ENCODE results near the gene ASIC4. TPM values are rescaled to one million over a fixed set of nuclear protein-coding genes. Genes with fewer than 3 reads are reported as not detected.

The ASIC4 gene
- total and polyA plus RNA-seq, 2 of the 4 experiments (the other 2 are of a cell fraction), result 0.10 TPM; not detected in 1

- H3K4me1 ChIP-seq (ENCODE audit: control insufficient read depth, insufficient read depth, low read length), result peaks cover 8% of the 10 kb centered on the region; the same call in 1 of the 2 replicates
- no peak overlapping the region for H3K4ac ChIP-seq (ENCODE audit: low read depth, low read length)
- in situ Hi-C loops (cut with MboI; ENCODE audit: low sequenced_read_pairs), result no loop called here
- CTCF ChIA-PET, result interaction anchor here (0.6 to 2.7 kb wide), 2 partner anchors 11 to 127 kb away, joined by 3 to 10 read pairs; no protein-coding TSS in a partner anchor
- H3K36me3 ChIP-seq (ENCODE audit: control insufficient read depth, insufficient read depth, low read length), result no peaks in the 10 kb centered on the region
- no peak overlapping the region for H4K5ac ChIP-seq (ENCODE audit: low read depth, low read length)
- H3K9me1 ChIP-seq (ENCODE audit: insufficient read depth, low read length), result no peaks in the 10 kb centered on the region
- H3K4me2 ChIP-seq (ENCODE audit: low read depth, low read length), result no peak overlapping the region
- H2BK20ac ChIP-seq (ENCODE audit: low read depth, low read length), result no peak overlapping the region
- H3K9ac ChIP-seq (ENCODE audit: low read depth, low read length), result no peak overlapping the region
- no peak overlapping the region for H3K18ac ChIP-seq (ENCODE audit: low read depth, low read length)
- WGBS, 2 experiments (ENCODE audit: extremely low coverage in 2 of 2, insufficient read length in 1 of 2), result 75% methylated on average over 2 of the region's 9 CpGs; no CpG with 5 or more reads in 1 of the 2 experiments
- no peak overlapping the region for H4K91ac ChIP-seq (ENCODE audit: insufficient read depth, low read depth, low read length)
- no peak overlapping the region for H2BK15ac ChIP-seq (ENCODE audit: low read depth, low read length)
- ATAC-seq (ENCODE audit: low read depth), result no peak
- H3K56ac ChIP-seq (ENCODE audit: extremely low read depth, insufficient read depth, low read length), result no peak overlapping the region
- intact Hi-C loops (cut with micrococcal nuclease), result no loop called here
- H2BK120ac ChIP-seq (ENCODE audit: low read depth, low read length), result no peak overlapping the region
- no peak overlapping the region for H3K27ac ChIP-seq (ENCODE audit: insufficient read depth, low read length)
- TF ChIP-seq CHD1 (IDR thresholded peaks at IDR 0.05; ENCODE audit: low read depth, low read length) (no peak), BHLHE40 (IDR thresholded peaks at IDR 0.05; ENCODE audit: low read depth, low read length) (no peak), NFE2L2 (IDR thresholded peaks at IDR 0.05; ENCODE audit: low read depth, low read length) (no peak), ELK1 (IDR thresholded peaks at IDR 0.05; ENCODE audit: borderline replicate concordance, low read depth, low read length) (no peak), CTCF (conservative IDR thresholded peaks at IDR 0.05; ENCODE audit: low read depth, low read length) (no peak), MAZ (IDR thresholded peaks at IDR 0.05; ENCODE audit: borderline replicate concordance, low read depth, low read length) (no peak), MXI1 (IDR thresholded peaks at IDR 0.05; ENCODE audit: borderline replicate concordance, low read depth, low read length) (no peak), CEBPB (IDR thresholded peaks at IDR 0.05; ENCODE audit: low read depth, low read length) (no peak), USF2 (IDR thresholded peaks at IDR 0.05; ENCODE audit: low read depth, low read length) (no peak), POLR2A (IDR thresholded peaks at IDR 0.05; ENCODE audit: low read depth, low read length) (no peak), FOS (IDR thresholded peaks at IDR 0.05; ENCODE audit: low read depth, low read length) (no peak), SMC3 (IDR thresholded peaks at IDR 0.05; ENCODE audit: low read depth, low read length) (no peak), RAD21 (IDR thresholded peaks at IDR 0.05; ENCODE audit: low read length) (no peak), RCOR1 (IDR thresholded peaks at IDR 0.05; ENCODE audit: insufficient replicate concordance, low read length) (no peak), RFX5 (IDR thresholded peaks at IDR 0.05; ENCODE audit: low read depth, low read length) (no peak), MAFK (IDR thresholded peaks at IDR 0.05; ENCODE audit: low read depth, low read length) (no peak)
- BruUV-seq (replicated peaks), result no TSS peak
- H3K14ac ChIP-seq (replicated peaks; ENCODE audit: low read depth, low read length), result no peak overlapping the region
- H3K79me1 ChIP-seq (ENCODE audit: low read depth in 1 of 2, low read length in 2 of 2), result no peaks in the 10 kb centered on the region
- POLR2A ChIA-PET (ENCODE audit: unreplicated experiment), result no interaction called here
- DNase-seq, result no peak
- H2AK5ac ChIP-seq (ENCODE audit: low read depth, low read length), result no peak overlapping the region
- dilution Hi-C loops (cut with HindIII; ENCODE audit: low sequenced_read_pairs, unreplicated experiment), result no loop called here
- no peak overlapping the region for H3K4me3 ChIP-seq (ENCODE audit: insufficient read depth, low read depth, low read length)
- H4K8ac ChIP-seq (ENCODE audit: low read depth in 2 of 2, low read length in 2 of 2), result no peak overlapping the region
- no peak overlapping the region for H2BK5ac ChIP-seq (ENCODE audit: low read depth, low read length, poor library complexity, severe bottlenecking)
- H3K27me3 ChIP-seq (ENCODE audit: control insufficient read depth, insufficient read depth, low read length), result no peaks in the 10 kb centered on the region
- H3K23ac ChIP-seq (ENCODE audit: low read depth, low read length), result no peak overlapping the region
- H2AFZ ChIP-seq (replicated peaks; ENCODE audit: low read length, poor library complexity), result no peak overlapping the region
- H3K9me3 ChIP-seq (ENCODE audit: control insufficient read depth, insufficient read depth, low read length), result no peaks in the 10 kb centered on the region
- H2AK9ac ChIP-seq (replicated peaks; ENCODE audit: low read depth, low read length, poor library complexity), result no peak overlapping the region
- H4K20me1 ChIP-seq (ENCODE audit: insufficient read depth, low read length), result no peaks in the 10 kb centered on the region; the same call in 1 of the 2 replicates
These were observed 35.3 kb downstream of the ASIC4 start for GRCh38 chr2:219549619-219550018.
